H1 (cell line): ENCODE data around the gene PLPPR3. TPM values are rescaled to one million over a fixed set of nuclear protein-coding genes. Genes with fewer than 3 reads are reported as not detected.

Experiments
- CHD2 ChIP-seq: IDR thresholded peaks from 2 replicates; pipeline ENCODE4 v1.6.1; 2012; ENCODE audit warnings: low read length, improper control_type of control experiment
- CHD7 ChIP-seq: fragments of 300-600 bp; sonication (generic); IDR thresholded peaks from 2 replicates; pipeline ENCODE4 v1.7.1; 2012; ENCODE audit warnings: low read length, moderate library complexity, mild to moderate bottlenecking, inconsistent platforms; ENCODE audit not compliant: insufficient replicate concordance
- EGR1 ChIP-seq: IDR thresholded peaks from 2 replicates; pipeline ENCODE4 v1.6.1; 2011; ENCODE audit warnings: low read depth, low read length, borderline replicate concordance
- JUN ChIP-seq: IDR thresholded peaks from 2 replicates; pipeline ENCODE4 v1.6.1; 2011; ENCODE audit warnings: low read depth, mild to moderate bottlenecking, improper control_type of control experiment, low read length
- JUND ChIP-seq: IDR thresholded peaks from 2 replicates; pipeline ENCODE4 v1.6.1; 2011; ENCODE audit warnings: mild to moderate bottlenecking, improper control_type of control experiment, low read length
- NANOG ChIP-seq: IDR thresholded peaks from 2 replicates; pipeline ENCODE4 v1.6.1; 2011; ENCODE audit warnings: low read length, low read depth, mild to moderate bottlenecking, inconsistent platforms; ENCODE audit not compliant: insufficient read depth, poor library complexity, severe bottlenecking
- PHF8 ChIP-seq: fragments of 200-600 bp; sonication (generic); conservative IDR thresholded peaks from 2 replicates; pipeline ENCODE4 v1.7.1; 2012; ENCODE audit warnings: low read depth, mild to moderate bottlenecking, inconsistent platforms, low read length, moderate library complexity
- polyA plus RNA-seq, 7 experiments: library from polyadenylated mRNA; depleted of rRNA in 3 of 7; stranded (reverse) in 5 of 7; unstranded in 2 of 7; fragments of >200 nt in 5 of 7; fragments of 200-250 nt in 2 of 7; gene quantifications; 1 replicate in 5 of 7; 2 replicates in 1 of 7; 4 replicates in 1 of 7; pipeline versions ENCODE4 v1.2.1 to v1.2.3, GENCODE V29; 2011 to 2013; ENCODE audit warnings: missing spikeins in 2 of 7, mixed read lengths in 2 of 7
- total RNA-seq: library from RNA; stranded (reverse); fragmentation: NEBNext Ultra II Directional; extraction: Animal tissue kit (Norgen Biotek cat#: 25700); gene quantifications from 2 replicates; pipeline ENCODE4 v1.2.1, GENCODE V29; 2021

PLPPR3 gene
- total and polyA plus RNA-seq, 2 of the 8 experiments (the other 6 are each of a cell fraction or from before 2014, with no cell fraction given): 71.7 to 76.4 TPM

GRCh38 chr19:827314-827709 lies 5.6 kb upstream of the PLPPR3 start (continued):
- TF ChIP-seq NANOG (no peak), EGR1 (no peak), PHF8 (no peak), CHD2 (no peak), JUND (no peak), CHD7 (no peak), JUN (no peak)
- TF ChIP-seq, all 59 proteins: peak for 0
